Measurements from ENCODE around the gene PNMA8B. TPM values are rescaled to one million over a fixed set of nuclear protein-coding genes. Genes with fewer than 3 reads are reported as not detected.

The PNMA8B gene
- total RNA-seq, 2 donors from 2014 or later = 0.05 to 0.12 TPM

GRCh38 chr19:46452186-46452585 lies 43.5 kb downstream of the PNMA8B start:
- no peak for DNase-seq
- no peaks in the 10 kb centered on the region for H3K4me1 Mint-ChIP-seq (ENCODE audit: low read depth)
- H3K9me3 Mint-ChIP-seq = peaks cover 0 to 6% of the 10 kb centered on the region in 2 donors
- H3K4me3 Mint-ChIP-seq = no peak overlapping the region
- ATAC-seq (replicated peaks in 1 of 2) = no peak
- H3K27ac Mint-ChIP-seq = no peak overlapping the region
- no peaks in the 10 kb centered on the region for H3K36me3 Mint-ChIP-seq (ENCODE audit: insufficient read depth in 2 of 2)
- peaks cover 32% of the 10 kb centered on the region for H3K27me3 Mint-ChIP-seq (ENCODE audit: low read depth)

GRCh38 chr19:46451352-46451751 lies 44.3 kb downstream of the PNMA8B start:
- Mint-ChIP-seq H3K4me3 (no peak overlapping the region), H3K27ac (no peak overlapping the region), H3K9me3 (peaks cover 0 to 6% of the 10 kb centered on the region in 2 donors), H3K27me3 (ENCODE audit: low read depth) (peaks cover 29% of the 10 kb centered on the region), H3K4me1 (ENCODE audit: low read depth) (no peaks in the 10 kb centered on the region), H3K36me3 (ENCODE audit: insufficient read depth in 2 of 2) (no peaks in the 10 kb centered on the region)
- ATAC-seq (replicated peaks in 1 of 2) (no peak), DNase-seq (no peak)

GRCh38 chr19:46450737-46451136 lies 44.9 kb downstream of the PNMA8B start:
- no peak overlapping the region for H3K4me3 Mint-ChIP-seq
- H3K27me3 Mint-ChIP-seq (ENCODE audit: low read depth) = peaks cover 26% of the 10 kb centered on the region
- ATAC-seq (replicated peaks in 1 of 2) (no peak), DNase-seq (no peak)
- no peaks in the 10 kb centered on the region for H3K36me3 Mint-ChIP-seq (ENCODE audit: insufficient read depth in 2 of 2)
- no peaks in the 10 kb centered on the region for H3K4me1 Mint-ChIP-seq (ENCODE audit: low read depth)
- H3K27ac Mint-ChIP-seq = no peak overlapping the region
- peaks cover 0 to 6% of the 10 kb centered on the region in 2 donors for H3K9me3 Mint-ChIP-seq

- H3K4me1 Mint-ChIP-seq (ENCODE audit: low read depth) = no peaks in the 10 kb centered on the region
- H3K27ac Mint-ChIP-seq = no peak overlapping the region
- no peak overlapping the region for H3K4me3 Mint-ChIP-seq
- H3K9me3 Mint-ChIP-seq = peaks cover 0 to 6% of the 10 kb centered on the region in 2 donors
- DNase-seq = no peak
- H3K36me3 Mint-ChIP-seq (ENCODE audit: insufficient read depth in 2 of 2) = no peaks in the 10 kb centered on the region
- no peak for ATAC-seq (replicated peaks in 1 of 2)
- H3K27me3 Mint-ChIP-seq (ENCODE audit: low read depth) = peaks cover 26% of the 10 kb centered on the region
These were observed 46.4 kb downstream of the PNMA8B start for GRCh38 chr19:46449228-46449627.

GRCh38 chr19:46448601-46449000 lies 47.1 kb downstream of the PNMA8B start:
- Mint-ChIP-seq H3K9me3 (peaks cover 0 to 6% of the 10 kb centered on the region in 2 donors), H3K4me1 (ENCODE audit: low read depth) (no peaks in the 10 kb centered on the region), H3K27me3 (ENCODE audit: low read depth) (peaks cover 23% of the 10 kb centered on the region), H3K4me3 (no peak overlapping the region), H3K36me3 (ENCODE audit: insufficient read depth in 2 of 2) (no peaks in the 10 kb centered on the region), H3K27ac (no peak overlapping the region)
- ATAC-seq (replicated peaks in 1 of 2) = no peak
- no peak for DNase-seq

- ATAC-seq (replicated peaks in 1 of 2) (no peak), DNase-seq (no peak)
- no peaks in the 10 kb centered on the region for H3K4me1 Mint-ChIP-seq (ENCODE audit: low read depth)
- peaks cover 0 to 6% of the 10 kb centered on the region in 2 donors for H3K9me3 Mint-ChIP-seq
- H3K36me3 Mint-ChIP-seq (ENCODE audit: insufficient read depth in 2 of 2) = no peaks in the 10 kb centered on the region
- no peak overlapping the region for H3K4me3 Mint-ChIP-seq
- no peak overlapping the region for H3K27ac Mint-ChIP-seq
- peaks cover 19% of the 10 kb centered on the region for H3K27me3 Mint-ChIP-seq (ENCODE audit: low read depth)
These were observed 47.8 kb downstream of the PNMA8B start for GRCh38 chr19:46447824-46448223.

GRCh38 chr19:46447006-46447405 lies 48.7 kb downstream of the PNMA8B start:
- Mint-ChIP-seq H3K36me3 (ENCODE audit: insufficient read depth in 2 of 2) (no peaks in the 10 kb centered on the region), H3K27ac (no peak overlapping the region), H3K4me1 (ENCODE audit: low read depth) (no peaks in the 10 kb centered on the region), H3K4me3 (no peak overlapping the region), H3K9me3 (peaks cover 0 to 6% of the 10 kb centered on the region in 2 donors), H3K27me3 (ENCODE audit: low read depth) (peaks cover 19% of the 10 kb centered on the region)
- DNase-seq (no peak), ATAC-seq (replicated peaks in 1 of 2) (no peak)

GRCh38 chr19:46446021-46446420 lies 49.6 kb downstream of the PNMA8B start:
- ATAC-seq (replicated peaks in 1 of 2) (no peak), DNase-seq (no peak)
- Mint-ChIP-seq H3K9me3 (peaks cover 0 to 6% of the 10 kb centered on the region in 2 donors), H3K4me3 (no peak overlapping the region), H3K36me3 (ENCODE audit: insufficient read depth in 2 of 2) (no peaks in the 10 kb centered on the region), H3K27me3 (ENCODE audit: low read depth) (peaks cover 10% of the 10 kb centered on the region), H3K4me1 (ENCODE audit: low read depth) (no peaks in the 10 kb centered on the region), H3K27ac (no peak overlapping the region)

- Mint-ChIP-seq H3K36me3 (ENCODE audit: insufficient read depth in 2 of 2) (no peaks in the 10 kb centered on the region), H3K4me1 (ENCODE audit: low read depth) (no peaks in the 10 kb centered on the region), H3K4me3 (no peak overlapping the region), H3K27ac (no peak overlapping the region), H3K9me3 (no peaks in the 10 kb centered on the region), H3K27me3 (ENCODE audit: low read depth) (peaks cover 8% of the 10 kb centered on the region)
- DNase-seq = no peak
- ATAC-seq (replicated peaks in 1 of 2) = no peak
These were observed 52.7 kb downstream of the PNMA8B start for GRCh38 chr19:46442808-46443450.

- Mint-ChIP-seq H3K27ac (no peak overlapping the region), H3K27me3 (ENCODE audit: low read depth) (no peaks in the 10 kb centered on the region), H3K4me3 (no peak overlapping the region), H3K36me3 (ENCODE audit: insufficient read depth in 2 of 2) (no peaks in the 10 kb centered on the region), H3K9me3 (no peaks in the 10 kb centered on the region), H3K4me1 (ENCODE audit: low read depth) (no peaks in the 10 kb centered on the region)
- DNase-seq = no peak
- no peak for ATAC-seq (replicated peaks in 1 of 2)
These were observed 53.8 kb downstream of the PNMA8B start for GRCh38 chr19:46441866-46442265.

Other genes with a start within 250 kb of the PNMA8B start
- gene HIF3A, start 198.8 kb downstream of the PNMA8B start, total RNA-seq = not detected
- 10 to 100 TPM; 56.6 to 73.7 TPM for gene PPP5C, start 148.8 kb downstream of the PNMA8B start, total RNA-seq
- not detected for gene CCDC8, start 82.3 kb downstream of the PNMA8B start, total RNA-seq
- gene PNMA8C, start 66.9 kb downstream of the PNMA8B start, total RNA-seq = not detected
- 1 to 10 TPM in 1 of 2 donors, not detected in 1; 1.9 TPM for gene PNMA8A, start 24.3 kb downstream of the PNMA8B start, total RNA-seq
- 100 to 1,000 TPM; 292 to 300 TPM for gene CALM3, start 105.5 kb upstream of the PNMA8B start, total RNA-seq
- 10 to 100 TPM; 32.4 to 47.1 TPM for gene PTGIR, start 129.2 kb upstream of the PNMA8B start, total RNA-seq
- 10 to 100 TPM; 24.8 to 29.5 TPM for gene GNG8, start 140.3 kb upstream of the PNMA8B start, total RNA-seq
- gene DACT3, start 165.3 kb upstream of the PNMA8B start, total RNA-seq = 1 to 10 TPM; 3.4 to 7.0 TPM
- gene PRKD2, start 221.2 kb upstream of the PNMA8B start, total RNA-seq = 10 to 100 TPM; 82.0 to 92.9 TPM

Data from activated T-cell treated with anti-CD3 and anti-CD28 coated beads, Interleukin-2, amount 50 U/mL, for 72 hours (primary cell).